Right renal cortex interstitium (tissue), 3 donors: ENCODE results near the gene HSH2D. TPM values are rescaled to one million over a fixed set of nuclear protein-coding genes. Genes with fewer than 3 reads are reported as not detected.

Experiments
- polyA plus RNA-seq, 3 donors: library from polyadenylated mRNA; unstranded; fragments of 120-200 nt; gene quantifications; one replicate each; pipeline ENCODE4 v1.2.1, GENCODE V29; 2013; ENCODE audit not compliant: insufficient read length in 3 of 3

HSH2D gene
- polyA plus RNA-seq, 3 donors = 0.19 to 0.35 (median 0.28) TPM

Other genes starting within 250 kb of the HSH2D start
- gene CYP4F2, start 245.6 kb upstream of the HSH2D start, polyA plus RNA-seq = under 1 TPM in 2 of 3 donors, not detected in 1; 0.15 to 0.41 TPM
- under 1 TPM in 2 of 3 donors, not detected in 1; 0.25 to 0.78 TPM for gene CYP4F11, start 209.2 kb upstream of the HSH2D start, polyA plus RNA-seq
- gene OR10H4, start 194.7 kb upstream of the HSH2D start, polyA plus RNA-seq = not detected
- gene TPM4, start 67.2 kb upstream of the HSH2D start, polyA plus RNA-seq = 100 to 1,000 TPM; 515 to 565 (median 554) TPM
- 100 to 1,000 TPM; 101 to 107 (median 105) TPM for gene RAB8A, start 31.8 kb upstream of the HSH2D start, polyA plus RNA-seq
- gene CIB3, start 29.8 kb downstream of the HSH2D start, polyA plus RNA-seq = not detected
- 100 to 1,000 TPM; 127 to 130 (median 129) TPM for gene FAM32A, start 41.7 kb downstream of the HSH2D start, polyA plus RNA-seq
- gene AP1M1, start 54.2 kb downstream of the HSH2D start, polyA plus RNA-seq = 10 to 100 TPM; 55.2 to 67.8 (median 57.7) TPM
- gene KLF2, start 181.1 kb downstream of the HSH2D start, polyA plus RNA-seq = 10 to 100 TPM; 17.5 to 22.4 (median 20.1) TPM